Hepatocyte (in vitro differentiated cells): ENCODE data around the gene SH3RF1.

Experiments
- EZH2 ChIP-seq: fragments of 200-600 bp; sonication (generic); IDR thresholded peaks from 2 replicates; pipeline ENCODE4 v1.6.1; 2016; ENCODE audit warnings: antibody characterized with exemption, mild to moderate bottlenecking, borderline replicate concordance
- TF ChIP-seq, protein P1 (sequence below): fragments of 200-600 bp; sonication (generic); IDR thresholded peaks from 2 replicates; pipeline ENCODE4 v1.5.1; 2016; ENCODE audit warnings: antibody characterized with exemption, mild to moderate bottlenecking; ENCODE audit not compliant: poor library complexity

GRCh38 chr4:169142906-169143305, 127.8 kb downstream of the SH3RF1 start:
- TF ChIP-seq, protein P1, sequence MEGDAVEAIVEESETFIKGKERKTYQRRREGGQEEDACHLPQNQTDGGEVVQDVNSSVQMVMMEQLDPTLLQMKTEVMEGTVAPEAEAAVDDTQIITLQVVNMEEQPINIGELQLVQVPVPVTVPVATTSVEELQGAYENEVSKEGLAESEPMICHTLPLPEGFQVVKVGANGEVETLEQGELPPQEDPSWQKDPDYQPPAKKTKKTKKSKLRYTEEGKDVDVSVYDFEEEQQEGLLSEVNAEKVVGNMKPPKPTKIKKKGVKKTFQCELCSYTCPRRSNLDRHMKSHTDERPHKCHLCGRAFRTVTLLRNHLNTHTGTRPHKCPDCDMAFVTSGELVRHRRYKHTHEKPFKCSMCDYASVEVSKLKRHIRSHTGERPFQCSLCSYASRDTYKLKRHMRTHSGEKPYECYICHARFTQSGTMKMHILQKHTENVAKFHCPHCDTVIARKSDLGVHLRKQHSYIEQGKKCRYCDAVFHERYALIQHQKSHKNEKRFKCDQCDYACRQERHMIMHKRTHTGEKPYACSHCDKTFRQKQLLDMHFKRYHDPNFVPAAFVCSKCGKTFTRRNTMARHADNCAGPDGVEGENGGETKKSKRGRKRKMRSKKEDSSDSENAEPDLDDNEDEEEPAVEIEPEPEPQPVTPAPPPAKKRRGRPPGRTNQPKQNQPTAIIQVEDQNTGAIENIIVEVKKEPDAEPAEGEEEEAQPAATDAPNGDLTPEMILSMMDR: no peak
- TF ChIP-seq EZH2: no peak
